NB4 (cell line): ENCODE results near the gene CETP.
"Not testable (repeated sequence)": the region's sequence is repeated elsewhere in the genome, so short reads cannot be mapped to it uniquely, and the experiment has no call there.

ENCODE experiments used
- DNase-seq: peaks from one replicate; pipeline ENCODE4 v3.0.0; 2010; ENCODE audit warnings: low read depth
- H3K4me3 ChIP-seq: one replicate; pipeline ENCODE4 v1.5.1; 2011; ENCODE audit warnings: mild to moderate bottlenecking, low read depth, low read length, moderate library complexity
- MYC ChIP-seq: IDR thresholded peaks from 2 replicates; pipeline ENCODE4 v1.6.1; 2011; ENCODE audit warnings: low read depth, low read length
- POLR2A ChIP-seq: IDR thresholded peaks from 2 replicates; pipeline ENCODE4 v1.6.1; 2011; ENCODE audit warnings: mild to moderate bottlenecking; ENCODE audit not compliant: insufficient read length; ENCODE audit errors: extremely low read depth
- TF ChIP-seq, protein P1 (sequence below): IDR thresholded peaks from 2 replicates; pipeline ENCODE4 v1.6.1; 2011; ENCODE audit warnings: low read depth, low read length
- TF ChIP-seq, protein P2 (sequence below): IDR thresholded peaks from one replicate; pipeline ENCODE4 v1.5.1; 2012; ENCODE audit warnings: low read depth, low read length

Gene CETP

DNA sequence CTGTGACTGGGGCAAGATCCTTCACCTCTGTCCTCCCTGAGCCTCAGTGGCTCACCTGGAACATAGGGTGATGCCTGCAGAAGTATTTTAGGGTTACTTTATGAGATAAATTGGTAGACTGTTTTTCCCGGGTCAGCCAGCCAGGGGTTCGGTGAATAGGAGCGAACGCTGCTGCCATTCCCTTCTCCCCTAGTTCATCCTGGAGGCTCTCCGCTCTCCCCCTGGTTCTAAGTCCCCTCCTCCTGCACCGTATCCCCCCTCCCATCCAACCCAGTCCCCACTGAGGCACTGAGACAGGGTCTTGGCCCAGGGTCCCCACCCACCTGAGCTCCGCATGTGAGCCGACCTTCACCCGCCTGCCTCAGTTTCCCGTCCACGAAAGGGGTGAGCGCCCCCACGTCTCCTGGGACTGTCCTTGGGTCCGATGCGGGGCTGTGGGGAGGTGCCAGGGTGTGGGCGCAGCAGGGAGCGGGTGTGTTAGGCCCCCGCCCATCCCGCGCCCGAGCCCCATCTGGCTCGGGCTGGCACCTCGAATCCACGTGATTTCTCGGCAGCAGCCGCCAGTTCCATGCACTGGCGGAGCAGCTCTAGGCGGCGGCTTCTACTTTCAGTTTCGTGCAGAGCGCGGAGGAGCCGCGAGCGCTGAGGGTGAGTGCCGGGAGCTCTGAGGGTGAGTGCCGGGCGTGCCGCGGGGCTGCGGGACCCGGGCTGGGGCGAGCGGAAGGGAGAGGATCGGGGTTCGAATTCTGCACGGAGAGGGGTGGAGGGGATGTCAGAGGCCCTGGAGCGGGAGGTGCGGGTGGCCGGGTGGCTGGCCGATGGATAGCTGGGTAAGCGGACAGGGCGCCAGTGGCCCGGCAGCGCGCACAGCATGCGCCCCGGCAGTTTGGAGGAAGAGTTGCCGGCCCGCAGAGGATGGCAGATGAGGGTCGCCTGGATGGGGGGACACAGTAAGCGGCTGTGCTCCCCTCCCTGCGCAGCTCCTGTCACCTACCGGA is 27.5 kb downstream of the CETP start, which contains the start of gene NLRC5:
Gene NLRC5 (plus strand): TSS at position 610 of the 998 bp plus-strand sequence. CDS start 31,156 bp downstream, outside the sequence.
- peak; percentile 90 for DNase-seq
- H3K4me3 ChIP-seq, result peak within 1 kb of the TSS; percentile 93
- TF ChIP-seq, protein P1, sequence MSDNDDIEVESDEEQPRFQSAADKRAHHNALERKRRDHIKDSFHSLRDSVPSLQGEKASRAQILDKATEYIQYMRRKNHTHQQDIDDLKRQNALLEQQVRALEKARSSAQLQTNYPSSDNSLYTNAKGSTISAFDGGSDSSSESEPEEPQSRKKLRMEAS, result peak; percentile 89
- TF ChIP-seq, protein P2, sequence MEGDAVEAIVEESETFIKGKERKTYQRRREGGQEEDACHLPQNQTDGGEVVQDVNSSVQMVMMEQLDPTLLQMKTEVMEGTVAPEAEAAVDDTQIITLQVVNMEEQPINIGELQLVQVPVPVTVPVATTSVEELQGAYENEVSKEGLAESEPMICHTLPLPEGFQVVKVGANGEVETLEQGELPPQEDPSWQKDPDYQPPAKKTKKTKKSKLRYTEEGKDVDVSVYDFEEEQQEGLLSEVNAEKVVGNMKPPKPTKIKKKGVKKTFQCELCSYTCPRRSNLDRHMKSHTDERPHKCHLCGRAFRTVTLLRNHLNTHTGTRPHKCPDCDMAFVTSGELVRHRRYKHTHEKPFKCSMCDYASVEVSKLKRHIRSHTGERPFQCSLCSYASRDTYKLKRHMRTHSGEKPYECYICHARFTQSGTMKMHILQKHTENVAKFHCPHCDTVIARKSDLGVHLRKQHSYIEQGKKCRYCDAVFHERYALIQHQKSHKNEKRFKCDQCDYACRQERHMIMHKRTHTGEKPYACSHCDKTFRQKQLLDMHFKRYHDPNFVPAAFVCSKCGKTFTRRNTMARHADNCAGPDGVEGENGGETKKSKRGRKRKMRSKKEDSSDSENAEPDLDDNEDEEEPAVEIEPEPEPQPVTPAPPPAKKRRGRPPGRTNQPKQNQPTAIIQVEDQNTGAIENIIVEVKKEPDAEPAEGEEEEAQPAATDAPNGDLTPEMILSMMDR, result no peak
- TF ChIP-seq MYC (peak; percentile 52; the same call in 1 of the 2 replicates), POLR2A (peak; percentile 62)

DNA sequence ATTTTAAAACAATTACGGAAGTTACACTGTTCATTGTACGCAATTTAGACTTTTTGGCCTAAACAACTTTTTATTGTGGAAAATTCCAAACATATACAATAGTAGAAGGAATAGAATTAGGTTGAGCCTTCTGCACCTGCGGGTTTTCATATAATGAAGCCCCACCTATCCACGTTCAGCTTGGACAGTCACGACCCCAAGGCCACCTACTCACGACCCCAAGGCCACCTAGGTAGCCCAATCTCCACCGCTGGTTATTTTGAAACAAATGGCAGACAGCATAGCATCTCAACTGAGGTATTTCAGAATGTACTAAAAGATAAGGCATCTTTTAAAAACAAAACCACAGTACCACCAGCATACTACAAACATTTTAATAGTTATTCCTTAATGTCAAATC is 28.2 kb downstream of the CETP start:
- TF ChIP-seq, protein P1, result no peak
- TF ChIP-seq MYC (no peak), POLR2A (no peak)
- TF ChIP-seq, protein P2, result no peak
- peak overlapping the region; percentile 93 for H3K4me3 ChIP-seq
- peak; percentile 38 for DNase-seq

DNA sequence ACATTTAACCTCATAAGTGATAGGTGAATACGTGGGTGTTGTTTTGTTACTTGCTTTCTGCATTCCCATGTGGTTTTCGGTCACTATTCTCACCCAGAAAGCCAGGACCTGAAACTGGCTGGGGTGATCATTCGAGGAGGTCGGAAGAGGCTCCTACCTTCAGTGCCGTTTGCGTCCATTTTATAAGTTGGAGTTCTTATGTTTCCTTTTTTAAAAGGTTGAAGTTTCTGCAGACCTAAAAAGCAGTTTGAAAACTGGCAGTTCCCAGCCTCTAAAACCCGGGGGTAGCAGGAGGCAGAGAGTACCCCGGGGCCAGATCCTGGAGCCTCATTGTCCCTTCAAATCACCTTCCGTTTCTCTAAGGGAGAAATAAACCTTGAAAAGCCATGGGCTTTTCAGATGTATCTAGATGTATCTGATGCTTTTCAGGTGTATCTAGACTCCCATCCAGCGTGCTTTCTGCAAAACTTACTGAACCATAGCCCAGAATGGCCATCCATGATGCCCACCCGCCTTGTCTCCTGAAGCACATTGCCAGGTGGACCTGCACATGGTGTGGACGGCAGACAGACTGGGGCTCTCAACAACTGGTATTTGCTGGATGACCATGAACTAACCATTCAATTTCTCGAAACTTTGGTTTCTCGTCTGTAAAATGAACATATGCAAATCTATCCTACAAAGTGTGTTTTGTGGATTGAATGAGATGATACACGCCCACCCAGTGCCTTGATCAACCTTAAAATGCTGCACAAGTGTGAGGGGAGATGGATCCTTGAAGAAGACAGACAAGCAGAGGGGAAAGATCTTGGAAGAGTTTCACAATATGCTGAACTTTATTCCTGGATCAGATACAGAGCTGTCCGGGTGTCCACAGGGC is 28.9 kb downstream of the CETP start:
- DNase-seq, result peak; percentile 49
- peak overlapping the region; percentile 93 for H3K4me3 ChIP-seq
- TF ChIP-seq, protein P1, result peak; percentile 75
- no peak for TF ChIP-seq POLR2A

DNA sequence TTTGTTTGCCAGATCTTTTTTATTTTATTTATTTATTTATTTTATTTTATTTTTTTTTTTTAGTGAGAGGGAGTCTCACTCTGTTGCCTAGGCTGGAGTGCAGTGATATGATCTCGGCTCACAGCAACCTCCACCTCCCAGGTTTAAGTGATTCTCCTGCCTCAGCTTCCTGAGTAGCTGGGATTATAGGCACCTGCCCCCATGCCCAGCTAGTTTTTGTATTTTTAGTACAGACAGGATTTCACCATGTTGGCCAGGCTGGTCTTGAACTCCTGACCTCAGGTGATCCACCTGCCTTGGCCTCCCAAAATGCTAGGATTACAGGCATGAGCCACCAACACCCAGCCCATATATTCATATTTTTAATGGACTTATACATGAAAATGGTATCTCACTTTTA is 30.7 kb downstream of the CETP start:
- not testable (repeated sequence) for DNase-seq
- peak overlapping the region; percentile 6 for H3K4me3 ChIP-seq

DNA sequence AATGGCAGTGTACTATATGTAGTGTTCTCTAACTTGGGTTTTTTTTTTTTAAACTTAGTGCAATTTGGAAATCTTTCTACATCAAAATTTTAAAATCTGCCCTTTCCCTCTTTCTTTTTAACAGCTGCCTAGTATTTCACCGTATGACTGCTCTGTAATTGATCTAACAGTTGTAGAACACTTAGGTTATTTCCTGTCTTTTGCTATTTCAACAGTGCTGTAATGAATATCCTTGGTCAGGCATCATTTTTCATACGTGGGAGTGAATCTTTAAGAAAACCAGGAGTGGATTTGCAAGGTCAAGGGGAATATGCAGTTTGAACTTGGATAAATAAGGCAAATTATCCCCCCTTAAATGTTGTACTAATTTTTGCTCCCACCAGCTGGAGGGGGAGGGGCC is 31.5 kb downstream of the CETP start:
- DNase-seq, result peak; percentile 58
- TF ChIP-seq, protein P2, result no peak
- TF ChIP-seq, protein P1, result no peak
- no peak for TF ChIP-seq MYC
- no peak for TF ChIP-seq POLR2A
- no peak overlapping the region for H3K4me3 ChIP-seq

DNA sequence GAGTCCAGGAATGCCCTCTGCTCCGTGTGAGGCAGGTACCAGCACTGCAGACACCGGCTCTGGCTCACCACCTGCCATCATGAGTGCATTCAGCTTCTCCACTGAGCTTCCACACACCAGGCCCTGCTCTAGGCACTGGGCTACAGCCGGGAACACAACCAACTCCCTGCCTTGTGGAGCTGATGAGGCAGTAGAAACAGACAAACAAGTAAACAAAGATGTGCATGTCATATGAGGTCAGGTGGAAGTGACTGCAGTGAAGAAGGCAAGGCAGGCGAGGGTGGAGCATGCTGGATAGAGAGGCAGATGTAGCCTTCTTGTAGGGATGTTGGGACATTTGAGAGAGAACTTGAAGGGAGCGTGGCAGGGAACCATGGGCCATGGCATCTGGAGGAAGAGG is 32.6 kb downstream of the CETP start:
- H3K4me3 ChIP-seq, result no peak overlapping the region
- DNase-seq, result no peak

More for the DNA sequence above, 32.6 kb downstream of the CETP start:
- TF ChIP-seq MYC (no peak), POLR2A (no peak)
- TF ChIP-seq, protein P1, result no peak
- TF ChIP-seq, protein P2, result no peak
